GM12891 (cell line): Measurements from ENCODE around the gene PLEKHO1.

ENCODE experiments used
- POLR2A ChIP-seq: IDR thresholded peaks from 2 replicates; pipeline ENCODE4 v1.6.1; 2011; ENCODE audit warnings: low read depth, low read length, control low read depth
- POLR2AphosphoS5 ChIP-seq: IDR thresholded peaks from 2 replicates; pipeline ENCODE4 v1.6.1; 2011; ENCODE audit warnings: low read depth, low read length, control low read depth
- SPI1 ChIP-seq: IDR thresholded peaks from 2 replicates; pipeline ENCODE4 v1.6.1; 2011; ENCODE audit warnings: low read depth, low read length, control low read depth
- TAF1 ChIP-seq: IDR thresholded peaks from 2 replicates; pipeline ENCODE4 v1.6.1; 2011; ENCODE audit warnings: low read depth, low read length, control low read depth

DNA sequence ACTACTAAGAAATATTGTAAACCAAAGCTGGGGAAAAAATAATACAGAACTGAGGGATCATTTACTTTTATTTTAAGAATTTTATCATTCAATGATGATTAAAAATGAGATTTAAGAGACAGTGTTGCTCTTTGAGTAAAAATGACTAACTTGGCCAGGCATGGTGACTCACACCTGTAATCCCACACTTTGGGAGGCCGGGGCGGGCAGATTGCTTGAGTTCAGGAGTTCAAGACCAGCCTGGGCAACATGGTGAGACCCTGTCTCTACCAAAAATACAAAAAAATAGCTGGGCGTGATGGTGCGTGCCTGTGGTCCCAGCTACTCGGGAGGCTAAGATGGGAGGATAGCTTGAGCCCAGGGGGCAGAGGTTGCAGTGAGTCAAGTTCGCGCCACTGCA is 21.8 kb upstream of the PLEKHO1 start:
- TF ChIP-seq POLR2A: no peak
- no peak for TF ChIP-seq SPI1
- no peak for TF ChIP-seq POLR2AphosphoS5
- no peak for TF ChIP-seq TAF1
